ENCODE measurements around the gene DBN1. TPM values are rescaled to one million over a fixed set of nuclear protein-coding genes. Genes with fewer than 3 reads are reported as not detected.

Gene DBN1
- total RNA-seq, 6 donors from 2014 or later = 17.0 to 55.6 (median 30.1) TPM

DNA sequence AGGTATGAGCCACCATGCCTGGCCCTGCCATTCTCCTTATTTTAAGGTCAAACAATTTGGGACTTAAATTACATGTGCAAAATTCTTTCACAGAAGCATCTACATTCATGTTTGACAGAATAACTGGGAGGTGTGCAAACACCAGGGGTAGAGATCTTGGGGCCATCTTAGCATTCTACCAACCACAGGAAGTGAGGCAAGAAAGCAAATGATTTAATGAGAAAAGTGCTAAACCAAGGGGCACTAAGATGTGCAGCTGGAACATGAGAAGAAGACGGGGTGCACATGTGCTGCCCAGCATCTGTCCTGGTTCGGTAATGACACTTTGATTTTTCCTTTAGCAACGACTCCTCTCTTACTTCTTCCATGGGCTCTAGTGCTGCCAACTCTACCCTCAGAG is 62.9 kb downstream of the DBN1 start:
- 55 to 83% methylated on average over 3 of the region's 3 CpGs for WGBS, 2 donors
- H3K9me3 ChIP-seq = no peaks in the 10 kb centered on the region
- TF ChIP-seq EP300 (IDR thresholded peaks at IDR 0.05) (no peak), POLR2AphosphoS5 (IDR thresholded peaks at IDR 0.05) (no peak), POLR2A (IDR thresholded peaks at IDR 0.05) (no peak)
- TF ChIP-seq, protein P1, sequence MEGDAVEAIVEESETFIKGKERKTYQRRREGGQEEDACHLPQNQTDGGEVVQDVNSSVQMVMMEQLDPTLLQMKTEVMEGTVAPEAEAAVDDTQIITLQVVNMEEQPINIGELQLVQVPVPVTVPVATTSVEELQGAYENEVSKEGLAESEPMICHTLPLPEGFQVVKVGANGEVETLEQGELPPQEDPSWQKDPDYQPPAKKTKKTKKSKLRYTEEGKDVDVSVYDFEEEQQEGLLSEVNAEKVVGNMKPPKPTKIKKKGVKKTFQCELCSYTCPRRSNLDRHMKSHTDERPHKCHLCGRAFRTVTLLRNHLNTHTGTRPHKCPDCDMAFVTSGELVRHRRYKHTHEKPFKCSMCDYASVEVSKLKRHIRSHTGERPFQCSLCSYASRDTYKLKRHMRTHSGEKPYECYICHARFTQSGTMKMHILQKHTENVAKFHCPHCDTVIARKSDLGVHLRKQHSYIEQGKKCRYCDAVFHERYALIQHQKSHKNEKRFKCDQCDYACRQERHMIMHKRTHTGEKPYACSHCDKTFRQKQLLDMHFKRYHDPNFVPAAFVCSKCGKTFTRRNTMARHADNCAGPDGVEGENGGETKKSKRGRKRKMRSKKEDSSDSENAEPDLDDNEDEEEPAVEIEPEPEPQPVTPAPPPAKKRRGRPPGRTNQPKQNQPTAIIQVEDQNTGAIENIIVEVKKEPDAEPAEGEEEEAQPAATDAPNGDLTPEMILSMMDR (IDR thresholded peaks at IDR 0.05) = no peak
- H3K4me3 ChIP-seq = no peak overlapping the region
- H3K4me1 ChIP-seq = peaks cover 0 to 7% (median 2%) of the 10 kb centered on the region in 4 donors
- no peak overlapping the region for H3K27ac ChIP-seq
- H3K27me3 ChIP-seq = no peaks in the 10 kb centered on the region
- DNase-seq (no peak), ATAC-seq (ENCODE audit: low FRiP score in 2 of 2) (no peak)
- no peaks in the 10 kb centered on the region for H3K36me3 ChIP-seq

- 85 to 88% methylated on average over 6 to 9 of the region's 9 CpGs for WGBS, 2 donors
- ATAC-seq (ENCODE audit: low FRiP score in 2 of 2) = no peak
- Histone ChIP-seq H3K27me3 (no peaks in the 10 kb centered on the region), H3K36me3 (no peaks in the 10 kb centered on the region), H3K4me3 (no peak within 1 kb of the TSS), H3K4me1 (peaks cover 9 to 21% (median 14%) of the 10 kb centered on the region in 4 donors), H3K27ac (no peak within 1 kb of the TSS), H3K9me3 (no peaks in the 10 kb centered on the region)
- TF ChIP-seq, protein P1 (IDR thresholded peaks at IDR 0.05) = no peak
- TF ChIP-seq POLR2AphosphoS5 (IDR thresholded peaks at IDR 0.05) (no peak), EP300 (IDR thresholded peaks at IDR 0.05) (no peak), POLR2A (IDR thresholded peaks at IDR 0.05) (no peak)
- no peak for DNase-seq
These were observed 64.2 kb downstream of the DBN1 start, which contains the start of gene F12 for GRCh38 chr5:177409043-177409801. F12 (minus strand) TSS chr5:177409564; CDS start chr5:177409527, 37 bp downstream.

Other genes starting within 250 kb of the DBN1 start
- 10 to 100 TPM; 26.8 to 92.2 (median 50.3) TPM for gene RAB24, start 169.9 kb downstream of the DBN1 start, total RNA-seq
- gene PRELID1, start 169.8 kb downstream of the DBN1 start, total RNA-seq = 100 to 1,000 TPM in 2 of 6 donors, 10 to 100 TPM in 4; 45.1 to 132 (median 86.8) TPM
- 10 to 100 TPM in 4 of 6 donors, 1 to 10 TPM in 2; 8.8 to 29.5 (median 13.6) TPM for gene MXD3, start 161.7 kb downstream of the DBN1 start, total RNA-seq
- gene LMAN2, start 122.0 kb downstream of the DBN1 start, total RNA-seq = 100 to 1,000 TPM; 134 to 263 (median 177) TPM
- gene RGS14, start 115.7 kb downstream of the DBN1 start, total RNA-seq = 10 to 100 TPM; 11.9 to 39.1 (median 26.6) TPM
- gene SLC34A1, start 89.2 kb downstream of the DBN1 start, total RNA-seq = not detected
- not detected for gene PFN3, start 73.0 kb downstream of the DBN1 start, total RNA-seq
- 1 to 10 TPM in 4 of 6 donors, under 1 TPM in 1, not detected in 1; 0.91 to 7.8 (median 2.1) TPM for gene F12, start 64.1 kb downstream of the DBN1 start, total RNA-seq
- 10 to 100 TPM; 26.8 to 85.9 (median 56.6) TPM for gene GRK6, start 47.0 kb downstream of the DBN1 start, total RNA-seq
- 1 to 10 TPM; 1.6 to 9.2 (median 3.4) TPM for gene PRR7, start 26.8 kb downstream of the DBN1 start, total RNA-seq
- 100 to 1,000 TPM in 1 of 6 donors, 10 to 100 TPM in 5; 32.0 to 142 (median 75.8) TPM for gene PDLIM7, start 24.0 kb upstream of the DBN1 start, total RNA-seq
- 100 to 1,000 TPM in 1 of 6 donors, 10 to 100 TPM in 5; 17.4 to 113 (median 75.9) TPM for gene DOK3, start 36.2 kb upstream of the DBN1 start, total RNA-seq
- 100 to 1,000 TPM in 2 of 6 donors, 10 to 100 TPM in 4; 82.0 to 150 (median 91.9) TPM for gene DDX41, start 43.3 kb upstream of the DBN1 start, total RNA-seq
- 100 to 1,000 TPM in 2 of 6 donors, 10 to 100 TPM in 4; 45.1 to 421 (median 91.4) TPM for gene FAM193B, start 80.9 kb upstream of the DBN1 start, total RNA-seq
- gene TMED9, start 118.6 kb upstream of the DBN1 start, total RNA-seq = 100 to 1,000 TPM in 3 of 6 donors, 10 to 100 TPM in 3; 28.3 to 187 (median 110) TPM
- 10 to 100 TPM; 17.2 to 30.4 (median 23.0) TPM for gene B4GALT7, start 126.5 kb upstream of the DBN1 start, total RNA-seq